ENCODE measurements around the gene TSGA10.
"Not testable (repeated sequence)": the region's sequence is repeated elsewhere in the genome, so short reads cannot be mapped to it uniquely, and the experiment has no call there.

The TSGA10 gene

GRCh38 chr2:99153921-99154604 lies 679 bp downstream of the TSGA10 start:
- no peak for DNase-seq (ENCODE audit: insufficient read length, low spot score)
- FAIRE-seq: no peak

- DNase-seq (ENCODE audit: insufficient read length, low spot score): no peak
- no peak for FAIRE-seq
Measured at GRCh38 chr2:99152199-99152895, 2.4 kb downstream of the TSGA10 start.

- no peak for DNase-seq (ENCODE audit: insufficient read length, low spot score)
- FAIRE-seq: no peak
Measured at GRCh38 chr2:99150706-99151105, 4.0 kb downstream of the TSGA10 start.

- peak; percentile 92 for FAIRE-seq
Measured at GRCh38 chr2:99141110-99142108, 13.3 kb downstream of the TSGA10 start, which contains the start of gene C2orf15. C2orf15 (plus strand) TSS chr2:99141707; CDS start chr2:99150559, 8,852 bp downstream.

GRCh38 chr2:99140860-99141109 lies 14.0 kb downstream of the TSGA10 start:
- DNase-seq (ENCODE audit: insufficient read length, low spot score) (no peak), FAIRE-seq (no peak)

More at GRCh38 chr2:99141110-99142108, 13.3 kb downstream of the TSGA10 start, which contains the start of gene C2orf15:
- peak; percentile 64 for DNase-seq (ENCODE audit: insufficient read length, low spot score)

- DNase-seq (ENCODE audit: insufficient read length, low spot score) (no peak), FAIRE-seq (no peak)
Measured at GRCh38 chr2:99140056-99140859, 14.5 kb downstream of the TSGA10 start.

DNA sequence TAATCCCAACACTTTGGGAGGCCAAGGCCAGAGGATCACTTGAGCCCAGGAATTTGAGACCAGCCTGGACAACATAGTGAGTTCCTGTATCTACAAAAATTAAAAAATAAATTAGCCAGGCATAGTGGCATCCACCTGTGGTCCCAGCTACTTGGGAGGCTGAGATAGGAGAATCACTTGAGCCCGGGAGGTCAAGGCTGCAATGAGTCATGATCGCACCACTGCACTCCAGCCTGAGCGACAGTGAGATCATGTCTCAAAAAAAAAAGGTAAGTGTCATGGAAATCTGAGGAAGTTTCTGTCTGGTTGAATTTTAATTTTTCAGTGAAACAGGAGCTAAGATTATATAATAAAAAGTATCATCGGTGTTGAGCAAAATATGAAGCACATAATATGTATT lies 15.7 kb downstream of the TSGA10 start:
- DNase-seq (ENCODE audit: insufficient read length, low spot score): no peak
- FAIRE-seq: no peak

GRCh38 chr2:99135044-99135556 lies 19.6 kb downstream of the TSGA10 start:
- not testable (repeated sequence) for FAIRE-seq

GRCh38 chr2:99127981-99128380 lies 26.8 kb downstream of the TSGA10 start:
- DNase-seq (ENCODE audit: insufficient read length, low spot score): no peak
- no peak for FAIRE-seq

More at GRCh38 chr2:99135044-99135556, 19.6 kb downstream of the TSGA10 start:
- DNase-seq (ENCODE audit: insufficient read length, low spot score): not testable (repeated sequence)

GRCh38 chr2:99112617-99113016 lies 42.1 kb downstream of the TSGA10 start:
- FAIRE-seq (no peak), DNase-seq (ENCODE audit: insufficient read length, low spot score) (no peak)

GRCh38 chr2:99111945-99112344 lies 42.8 kb downstream of the TSGA10 start:
- FAIRE-seq (no peak), DNase-seq (ENCODE audit: insufficient read length, low spot score) (no peak)

DNA sequence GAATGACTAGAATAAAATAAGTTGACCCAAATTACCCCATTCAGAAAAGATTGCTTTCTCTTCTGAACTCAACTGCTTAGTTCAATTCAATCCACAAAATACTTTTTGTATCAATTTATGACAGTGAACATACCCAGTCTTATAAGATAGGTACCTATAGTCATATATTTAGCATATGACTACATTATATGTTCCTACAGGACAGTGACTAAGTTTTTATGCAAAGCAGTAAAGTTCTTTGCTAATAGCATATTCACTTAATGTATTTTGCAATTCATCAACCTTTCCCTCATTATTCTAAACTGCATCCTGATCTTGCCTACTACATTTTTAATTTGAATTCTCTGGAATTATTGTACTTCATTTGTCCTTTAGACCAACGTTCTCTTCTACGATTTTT lies 43.5 kb downstream of the TSGA10 start:
- no peak for DNase-seq (ENCODE audit: insufficient read length, low spot score)
- no peak for FAIRE-seq

- no peak for DNase-seq (ENCODE audit: insufficient read length, low spot score)
- no peak for FAIRE-seq
Measured at GRCh38 chr2:99106913-99107312, 47.8 kb downstream of the TSGA10 start.

DNA sequence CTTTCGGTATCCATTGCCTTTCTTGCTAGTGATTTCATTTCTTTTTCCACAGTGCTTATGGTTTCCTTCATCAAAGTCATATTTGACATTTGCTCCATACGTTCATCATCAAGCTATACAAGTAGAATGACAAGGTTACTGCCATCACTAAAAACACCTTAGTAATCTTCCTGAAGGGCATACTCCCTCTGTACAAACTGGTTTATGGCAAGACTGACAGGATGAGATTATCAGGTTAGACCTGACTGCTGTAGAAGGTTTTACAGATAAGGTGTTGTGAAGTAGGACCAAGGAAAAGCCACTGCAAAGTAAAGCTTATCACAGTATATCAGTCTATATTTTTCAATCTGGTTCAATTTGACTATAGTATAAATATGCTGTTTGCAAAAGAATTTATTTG lies 50.7 kb downstream of the TSGA10 start:
- FAIRE-seq: no peak
- no peak for DNase-seq (ENCODE audit: insufficient read length, low spot score)

DNA sequence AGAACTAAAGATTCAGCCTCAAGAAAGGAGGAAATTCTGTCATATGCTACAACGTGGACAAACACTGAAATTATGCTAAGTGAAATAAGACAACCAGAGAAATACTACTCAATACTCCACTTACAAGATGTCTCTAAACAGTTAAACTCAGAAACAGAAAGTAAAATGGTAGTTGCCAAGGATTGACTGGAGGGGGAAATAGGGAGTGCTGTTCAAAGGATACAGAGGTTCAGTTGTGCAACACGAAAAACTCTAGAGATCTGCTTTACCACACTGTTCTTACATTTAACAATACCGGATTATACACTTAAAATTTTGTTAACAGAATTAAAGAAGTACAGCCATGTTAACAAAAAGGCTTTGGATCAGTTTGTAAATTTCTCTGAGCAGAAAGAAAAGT lies 53.0 kb downstream of the TSGA10 start:
- no peak for DNase-seq (ENCODE audit: insufficient read length, low spot score)

GRCh38 chr2:99096728-99097127 lies 58.0 kb downstream of the TSGA10 start:
- FAIRE-seq: no peak
- no peak for DNase-seq (ENCODE audit: insufficient read length, low spot score)

More for the DNA sequence above, 53.0 kb downstream of the TSGA10 start:
- FAIRE-seq: no peak

- FAIRE-seq: no peak
- no peak for DNase-seq (ENCODE audit: insufficient read length, low spot score)
Measured at GRCh38 chr2:99088017-99088416, 66.7 kb downstream of the TSGA10 start.

DNA sequence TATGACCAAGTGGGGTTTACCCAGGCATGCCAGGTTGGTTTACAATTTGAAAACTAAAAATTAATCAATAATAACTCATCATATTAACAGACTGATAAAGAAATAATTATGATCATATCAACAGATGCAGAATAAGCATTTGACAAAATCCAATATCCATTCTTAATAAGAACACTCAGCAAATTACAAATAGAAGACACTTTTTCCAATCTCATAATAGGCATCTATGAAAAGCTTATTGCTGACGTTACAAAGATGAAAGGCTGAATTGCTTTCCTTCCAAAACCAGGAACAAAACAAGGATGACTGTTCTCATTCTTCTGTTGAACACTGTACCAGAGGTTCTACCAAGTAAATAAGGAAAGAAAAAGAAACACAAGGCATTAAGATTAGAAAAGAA lies 68.4 kb downstream of the TSGA10 start:
- no peak for FAIRE-seq

GRCh38 chr2:99085421-99085820 lies 69.3 kb downstream of the TSGA10 start:
- FAIRE-seq: no peak
- DNase-seq (ENCODE audit: insufficient read length, low spot score): no peak

More for the DNA sequence above, 68.4 kb downstream of the TSGA10 start:
- no peak for DNase-seq (ENCODE audit: insufficient read length, low spot score)

DNA sequence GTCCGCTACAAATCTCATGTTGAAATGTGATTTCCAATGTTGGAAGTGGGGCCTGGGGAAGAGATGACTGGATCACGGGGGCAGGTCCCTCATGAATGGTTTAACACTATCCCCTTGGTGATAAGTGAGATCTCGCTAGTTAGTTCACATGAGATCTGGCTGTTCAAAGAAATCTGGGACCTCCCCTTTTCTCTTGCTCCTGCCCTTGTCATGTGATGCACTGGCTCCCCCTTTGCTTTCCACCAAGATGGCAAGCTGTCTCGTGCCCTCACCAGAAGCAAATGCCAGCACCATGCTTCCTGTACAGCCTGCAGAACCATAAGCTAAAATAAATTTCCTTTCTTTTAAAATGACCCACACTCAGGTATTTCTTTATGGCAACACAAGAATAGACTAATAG lies 70.5 kb downstream of the TSGA10 start:
- no peak for DNase-seq (ENCODE audit: insufficient read length, low spot score)
- FAIRE-seq: no peak

All from GM19239 (cell line).